ENCODE results near the gene CCNK. TPM values are rescaled to one million over a fixed set of nuclear protein-coding genes. Genes with fewer than 3 reads are reported as not detected.

The CCNK gene
- total RNA-seq, 4 donors from 2014 or later: 16.5 to 29.1 (median 21.4) TPM

- H3K36me3 ChIP-seq: peaks cover 0 to 89% (median 4%) of the 10 kb centered on the region in 3 donors
- DNase-seq (ENCODE audit: low spot score in 2 of 2): no peak
- TF ChIP-seq EP300 (IDR thresholded peaks at IDR 0.05) (no peak), POLR2A (IDR thresholded peaks at IDR 0.05) (no peak)
- TF ChIP-seq, protein P1, sequence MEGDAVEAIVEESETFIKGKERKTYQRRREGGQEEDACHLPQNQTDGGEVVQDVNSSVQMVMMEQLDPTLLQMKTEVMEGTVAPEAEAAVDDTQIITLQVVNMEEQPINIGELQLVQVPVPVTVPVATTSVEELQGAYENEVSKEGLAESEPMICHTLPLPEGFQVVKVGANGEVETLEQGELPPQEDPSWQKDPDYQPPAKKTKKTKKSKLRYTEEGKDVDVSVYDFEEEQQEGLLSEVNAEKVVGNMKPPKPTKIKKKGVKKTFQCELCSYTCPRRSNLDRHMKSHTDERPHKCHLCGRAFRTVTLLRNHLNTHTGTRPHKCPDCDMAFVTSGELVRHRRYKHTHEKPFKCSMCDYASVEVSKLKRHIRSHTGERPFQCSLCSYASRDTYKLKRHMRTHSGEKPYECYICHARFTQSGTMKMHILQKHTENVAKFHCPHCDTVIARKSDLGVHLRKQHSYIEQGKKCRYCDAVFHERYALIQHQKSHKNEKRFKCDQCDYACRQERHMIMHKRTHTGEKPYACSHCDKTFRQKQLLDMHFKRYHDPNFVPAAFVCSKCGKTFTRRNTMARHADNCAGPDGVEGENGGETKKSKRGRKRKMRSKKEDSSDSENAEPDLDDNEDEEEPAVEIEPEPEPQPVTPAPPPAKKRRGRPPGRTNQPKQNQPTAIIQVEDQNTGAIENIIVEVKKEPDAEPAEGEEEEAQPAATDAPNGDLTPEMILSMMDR (IDR thresholded peaks at IDR 0.05): no peak
- no peaks in the 10 kb centered on the region for H3K27me3 ChIP-seq
- H3K4me3 ChIP-seq: no peak overlapping the region
- H3K27ac ChIP-seq: no peak overlapping the region
- 74 to 76% methylated on average over 4 of the region's 4 CpGs for WGBS, 2 donors
- no peaks in the 10 kb centered on the region for H3K4me1 ChIP-seq
- no peaks in the 10 kb centered on the region for H3K9me3 ChIP-seq
Observed at GRCh38 chr14:99452968-99453367, 28.2 kb upstream of the CCNK start.

DNA sequence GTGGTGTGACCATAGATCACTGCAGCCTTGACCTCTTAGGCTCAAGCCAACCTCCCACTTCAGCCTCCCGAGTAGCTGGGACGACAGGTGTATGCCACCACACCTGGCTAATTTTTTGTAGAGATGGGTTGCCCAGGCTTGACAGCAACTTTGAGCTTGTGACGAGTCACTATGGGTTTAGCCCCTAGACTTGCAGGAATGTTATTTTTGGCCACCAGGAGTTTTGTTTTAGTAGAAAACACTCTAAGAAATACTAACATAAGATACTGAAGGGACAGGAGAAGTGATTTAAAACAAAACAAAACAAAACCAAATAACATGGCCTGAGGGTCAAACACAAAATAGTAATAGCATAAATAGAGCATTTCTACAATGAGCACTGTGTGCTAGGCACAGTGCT lies 27.0 kb upstream of the CCNK start:
- H3K27me3 ChIP-seq: no peaks in the 10 kb centered on the region
- no peaks in the 10 kb centered on the region for H3K4me1 ChIP-seq
- TF ChIP-seq, protein P1 (IDR thresholded peaks at IDR 0.05): no peak
- WGBS, 2 donors: 73% methylated on average over 3 of the region's 3 CpGs
- no peak overlapping the region for H3K27ac ChIP-seq
- no peaks in the 10 kb centered on the region for H3K9me3 ChIP-seq
- H3K36me3 ChIP-seq: peaks cover 0 to 82% (median 4%) of the 10 kb centered on the region in 3 donors
- no peak for DNase-seq (ENCODE audit: low spot score in 2 of 2)
- H3K4me3 ChIP-seq: no peak overlapping the region

DNA sequence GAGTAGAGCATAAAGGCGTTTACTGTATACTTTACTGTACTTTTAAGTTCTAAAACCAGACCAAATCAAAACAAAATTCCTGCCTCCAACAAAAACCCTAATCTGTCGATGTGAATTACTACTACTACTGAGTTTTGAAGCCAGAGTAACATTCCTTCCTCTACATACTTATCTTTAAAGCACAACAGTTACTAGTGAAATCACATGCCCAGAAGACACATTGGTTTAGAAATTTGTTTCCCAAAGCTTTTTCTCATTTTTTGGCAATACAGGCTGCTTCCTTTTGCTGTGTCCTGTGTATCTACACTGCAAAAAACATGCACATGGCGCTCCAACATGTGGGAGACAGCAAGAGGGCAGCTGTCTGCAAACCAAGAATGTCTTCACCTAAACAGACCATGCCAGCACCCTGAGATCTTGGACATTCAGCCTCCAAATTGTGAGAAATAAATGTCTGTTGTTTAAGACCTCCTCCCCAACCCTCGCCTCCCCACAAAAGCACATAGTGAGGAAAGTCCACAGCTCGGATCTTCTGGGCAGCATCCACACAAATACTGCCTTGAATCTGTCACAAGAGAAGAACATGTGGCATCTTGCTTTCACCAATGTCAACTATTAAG lies 21.6 kb upstream of the CCNK start:
- no peak overlapping the region for H3K4me3 ChIP-seq
- peaks cover 0 to 82% (median 8%) of the 10 kb centered on the region in 3 donors for H3K36me3 ChIP-seq
- H3K4me1 ChIP-seq: no peaks in the 10 kb centered on the region
- DNase-seq (ENCODE audit: low spot score in 2 of 2): no peak
- H3K27ac ChIP-seq: no peak overlapping the region
- no peaks in the 10 kb centered on the region for H3K9me3 ChIP-seq
- TF ChIP-seq POLR2A (IDR thresholded peaks at IDR 0.05): no peak
- no peak for TF ChIP-seq EP300 (IDR thresholded peaks at IDR 0.05)
- TF ChIP-seq, protein P1 (IDR thresholded peaks at IDR 0.05): no peak
- H3K27me3 ChIP-seq: no peaks in the 10 kb centered on the region
- 83 to 86% methylated on average over 5 of the region's 5 CpGs for WGBS, 2 donors

GRCh38 chr14:99460793-99461192 lies 20.4 kb upstream of the CCNK start:
- WGBS, 2 donors: 84 to 87% methylated on average over 3 of the region's 3 CpGs
- H3K9me3 ChIP-seq: no peaks in the 10 kb centered on the region
- H3K4me1 ChIP-seq: no peaks in the 10 kb centered on the region
- peaks cover 0 to 81% (median 8%) of the 10 kb centered on the region in 3 donors for H3K36me3 ChIP-seq
- DNase-seq (ENCODE audit: low spot score in 2 of 2): no peak
- no peaks in the 10 kb centered on the region for H3K27me3 ChIP-seq
- no peak overlapping the region for H3K4me3 ChIP-seq
- H3K27ac ChIP-seq: no peak overlapping the region
- TF ChIP-seq POLR2A (IDR thresholded peaks at IDR 0.05): no peak
- no peak for TF ChIP-seq EP300 (IDR thresholded peaks at IDR 0.05)
- TF ChIP-seq, protein P1 (IDR thresholded peaks at IDR 0.05): no peak

- no peaks in the 10 kb centered on the region for H3K4me1 ChIP-seq
- H3K27me3 ChIP-seq: no peaks in the 10 kb centered on the region
- no peaks in the 10 kb centered on the region for H3K9me3 ChIP-seq
- no peak overlapping the region for H3K27ac ChIP-seq
- WGBS, 2 donors: 94 to 96% methylated on average over 5 of the region's 5 CpGs
- H3K36me3 ChIP-seq: peaks cover 0 to 74% (median 7%) of the 10 kb centered on the region in 3 donors
- no peak overlapping the region for H3K4me3 ChIP-seq
- DNase-seq (ENCODE audit: low spot score in 2 of 2): no peak
- TF ChIP-seq POLR2A (IDR thresholded peaks at IDR 0.05): no peak
Observed at GRCh38 chr14:99461411-99462085, 19.7 kb upstream of the CCNK start.

Data from tibial nerve (tissue), 4 donors.